Embryonic facial prominence (tissue), 1 donor: ENCODE measurements around the gene SEMA5B.

Source experiments
- DNase-seq: peaks from one replicate; pipeline ENCODE4 v3.0.0-alpha.2; 2016; ENCODE audit errors: extremely low spot score

SEMA5B gene

GRCh38 chr3:122973893-122974615 lies 53.5 kb downstream of the SEMA5B start:
- DNase-seq: no peak

- DNase-seq: no peak
Measured at GRCh38 chr3:122972141-122972540, 55.4 kb downstream of the SEMA5B start.

- no peak for DNase-seq
Measured at GRCh38 chr3:122969585-122970469, 57.7 kb downstream of the SEMA5B start.

- no peak for DNase-seq
Measured at GRCh38 chr3:122967765-122968164, 59.8 kb downstream of the SEMA5B start.

GRCh38 chr3:122967356-122967755 lies 60.2 kb downstream of the SEMA5B start:
- DNase-seq: no peak

- no peak for DNase-seq
Measured at GRCh38 chr3:122966045-122966444, 61.5 kb downstream of the SEMA5B start.

GRCh38 chr3:122964811-122965210 lies 62.8 kb downstream of the SEMA5B start:
- DNase-seq: no peak

GRCh38 chr3:122962149-122962548 lies 65.4 kb downstream of the SEMA5B start:
- no peak for DNase-seq

GRCh38 chr3:122961146-122961545 lies 66.4 kb downstream of the SEMA5B start:
- DNase-seq: no peak

- DNase-seq: no peak
Measured at GRCh38 chr3:122960652-122961051, 66.9 kb downstream of the SEMA5B start.

- no peak for DNase-seq
Measured at GRCh38 chr3:122959339-122959738, 68.2 kb downstream of the SEMA5B start.

- no peak for DNase-seq
Measured at GRCh38 chr3:122957707-122958689, 69.6 kb downstream of the SEMA5B start.

GRCh38 chr3:122956693-122957455 lies 70.7 kb downstream of the SEMA5B start:
- DNase-seq: no peak

- no peak for DNase-seq
Measured at GRCh38 chr3:122955916-122956692, 71.5 kb downstream of the SEMA5B start.

GRCh38 chr3:122952520-122952919 lies 75.0 kb downstream of the SEMA5B start:
- no peak for DNase-seq

GRCh38 chr3:122948408-122948807 lies 79.2 kb downstream of the SEMA5B start:
- DNase-seq: no peak

GRCh38 chr3:122947738-122948137 lies 79.8 kb downstream of the SEMA5B start:
- no peak for DNase-seq

- no peak for DNase-seq
Measured at GRCh38 chr3:122947196-122947595, 80.4 kb downstream of the SEMA5B start.

GRCh38 chr3:122946185-122946584 lies 81.4 kb downstream of the SEMA5B start:
- no peak for DNase-seq

- DNase-seq: no peak
Measured at GRCh38 chr3:122945230-122945629, 82.3 kb downstream of the SEMA5B start.
